Choroid plexus epithelial cell (primary cell): ENCODE measurements around the gene GALNT11.
"Not testable (repeated sequence)": the region's sequence is repeated elsewhere in the genome, so short reads cannot be mapped to it uniquely, and the experiment has no call there.

ENCODE experiments used
- DNase-seq: peaks from one replicate; pipeline ENCODE4 v3.0.0-alpha.2; 2010; ENCODE audit warnings: low read depth
- H3K4me3 ChIP-seq: 2 replicates; pipeline ENCODE4 v1.5.1; 2011; ENCODE audit warnings: low read depth, mild to moderate bottlenecking, control low read depth, low read length, moderate library complexity
- CTCF ChIP-seq: conservative IDR thresholded peaks from 2 replicates; pipeline ENCODE4 v1.5.1; 2011; ENCODE audit warnings: low read depth, mild to moderate bottlenecking, control low read depth, inconsistent platforms, low read length, moderate library complexity

The GALNT11 gene

GRCh38 chr7:152013974-152014373 lies 11.5 kb upstream of the GALNT11 start:
- no peak for TF ChIP-seq CTCF
- no peak overlapping the region for H3K4me3 ChIP-seq
- no peak for DNase-seq

- no peak overlapping the region for H3K4me3 ChIP-seq
- TF ChIP-seq CTCF, result no peak
- no peak for DNase-seq
Measured at GRCh38 chr7:152014722-152015121, 10.8 kb upstream of the GALNT11 start.

- no peak for TF ChIP-seq CTCF
- no peak overlapping the region for H3K4me3 ChIP-seq
- no peak for DNase-seq
Measured at GRCh38 chr7:152015600-152015999, 9.9 kb upstream of the GALNT11 start.

GRCh38 chr7:152016947-152017346 lies 8.5 kb upstream of the GALNT11 start:
- no peak overlapping the region for H3K4me3 ChIP-seq
- no peak for TF ChIP-seq CTCF
- DNase-seq, result no peak

GRCh38 chr7:152017683-152018082 lies 7.8 kb upstream of the GALNT11 start:
- not testable (repeated sequence) for H3K4me3 ChIP-seq, DNase-seq

GRCh38 chr7:152021740-152022139 lies 3.7 kb upstream of the GALNT11 start:
- not testable (repeated sequence) for DNase-seq, H3K4me3 ChIP-seq

- DNase-seq, result peak; percentile 2
- TF ChIP-seq CTCF, result no peak
Measured at GRCh38 chr7:152025937-152026890, 740 bp downstream of the GALNT11 start.

GRCh38 chr7:152027491-152028365 lies 2.3 kb downstream of the GALNT11 start:
- H3K4me3 ChIP-seq, DNase-seq: not testable (repeated sequence)

More at GRCh38 chr7:152025937-152026890, 740 bp downstream of the GALNT11 start:
- peak overlapping the region; percentile 88 for H3K4me3 ChIP-seq
